ENCODE data around the gene DFFB.
"Not testable (repeated sequence)": the region's sequence is repeated elsewhere in the genome, so short reads cannot be mapped to it uniquely, and the experiment has no call there.

DFFB gene

DNA sequence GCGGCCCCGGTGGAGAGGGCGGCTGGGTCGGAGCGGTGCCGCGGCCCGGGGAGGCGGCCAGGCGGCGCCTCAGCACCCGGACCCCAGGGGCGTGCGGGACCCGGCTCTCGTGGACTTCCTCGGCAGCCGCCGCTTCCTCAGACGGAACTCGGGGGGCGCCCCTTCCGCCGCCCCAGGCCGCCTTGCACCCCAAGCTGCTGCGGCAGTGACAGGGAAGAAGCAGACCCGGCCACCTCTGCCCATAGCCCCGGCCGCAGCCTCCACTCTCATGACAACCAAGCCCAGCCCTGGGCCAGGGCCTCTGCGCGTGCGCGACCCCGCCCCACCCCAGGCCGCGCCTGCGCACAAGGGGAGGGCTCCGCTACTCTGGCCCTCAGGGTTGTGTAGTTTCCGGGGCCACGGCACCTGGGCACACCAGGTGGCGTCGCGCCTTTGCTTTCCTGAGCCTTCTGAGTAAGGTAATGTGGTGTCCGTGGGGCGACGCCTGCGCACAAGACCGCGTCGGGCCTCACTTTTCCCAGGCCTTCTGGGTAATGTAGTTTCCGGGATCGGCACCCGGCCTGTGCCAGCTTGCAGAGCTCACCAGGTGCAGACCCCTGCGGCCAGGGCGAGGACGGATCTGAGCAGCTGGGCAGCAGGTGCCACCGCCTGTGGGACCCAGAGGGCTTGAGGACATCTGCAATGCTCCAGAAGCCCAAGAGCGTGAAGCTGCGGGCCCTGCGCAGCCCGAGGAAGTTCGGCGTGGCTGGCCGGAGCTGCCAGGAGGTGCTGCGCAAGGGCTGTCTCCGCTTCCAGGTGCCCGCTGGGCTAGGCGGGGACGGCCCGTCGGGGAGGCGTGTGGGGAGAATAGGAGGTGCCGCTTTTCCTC is at the start of gene DFFB, which contains the start of gene CEP104:
Gene DFFB (plus strand): TSS at position 554 of the 868 bp plus-strand sequence. CDS start 128 bp downstream, at position 682.
Gene CEP104 (minus strand): TSS at position 289 of the 868 bp plus-strand sequence. CDS start 4,804 bp downstream, outside the sequence.
- Histone ChIP-seq H3K4me3 (ENCODE audit: low read length) (peak within 1 kb of the TSS; percentile 82), H3K9me3 (ENCODE audit: low read length) (no peaks in the 10 kb centered on the region)

GRCh38 chr1:3807769-3808168 is 49.5 kb upstream of the DFFB start:
- Histone ChIP-seq H2AFZ (ENCODE audit: low read depth, low read length) (no peak overlapping the region), H3K36me3 (ENCODE audit: insufficient read depth, low read length) (no peaks in the 10 kb centered on the region), H3K9me3 (ENCODE audit: low read length) (peaks cover 2% of the 10 kb centered on the region), H3K4me3 (ENCODE audit: low read length) (no peak overlapping the region), H3K4me1 (ENCODE audit: insufficient read depth, low read length) (no peaks in the 10 kb centered on the region), H3K27me3 (ENCODE audit: insufficient read depth, low read length) (no peaks in the 10 kb centered on the region)

More for the DNA sequence above, at the start of gene DFFB, which contains the start of gene CEP104:
- no peaks in the 10 kb centered on the region for H3K27me3 ChIP-seq (ENCODE audit: insufficient read depth, low read length)
- H3K4me1 ChIP-seq (ENCODE audit: insufficient read depth, low read length) = peaks cover 20% of the 10 kb centered on the region
- peak within 1 kb of the TSS; percentile 83 for H2AFZ ChIP-seq (ENCODE audit: low read depth, low read length)
- H3K36me3 ChIP-seq (ENCODE audit: insufficient read depth, low read length) = no peaks in the 10 kb centered on the region

- no peaks in the 10 kb centered on the region for H3K4me1 ChIP-seq (ENCODE audit: insufficient read depth, low read length)
- H2AFZ ChIP-seq (ENCODE audit: low read depth, low read length) = no peak overlapping the region
- H3K4me3 ChIP-seq (ENCODE audit: low read length) = no peak overlapping the region
- H3K27me3 ChIP-seq (ENCODE audit: insufficient read depth, low read length) = no peaks in the 10 kb centered on the region
- no peaks in the 10 kb centered on the region for H3K36me3 ChIP-seq (ENCODE audit: insufficient read depth, low read length)
- H3K9me3 ChIP-seq (ENCODE audit: low read length) = peaks cover 2% of the 10 kb centered on the region
Measured at GRCh38 chr1:3809680-3810079, 47.6 kb upstream of the DFFB start.

- not testable (repeated sequence) for H3K36me3 ChIP-seq (ENCODE audit: insufficient read depth, low read length); H3K4me1 ChIP-seq (ENCODE audit: insufficient read depth, low read length); H2AFZ ChIP-seq (ENCODE audit: low read depth, low read length); H3K4me3 ChIP-seq (ENCODE audit: low read length); H3K27me3 ChIP-seq (ENCODE audit: insufficient read depth, low read length); H3K9me3 ChIP-seq (ENCODE audit: low read length)
Measured at GRCh38 chr1:3810149-3810761, 47.0 kb upstream of the DFFB start.

DNA sequence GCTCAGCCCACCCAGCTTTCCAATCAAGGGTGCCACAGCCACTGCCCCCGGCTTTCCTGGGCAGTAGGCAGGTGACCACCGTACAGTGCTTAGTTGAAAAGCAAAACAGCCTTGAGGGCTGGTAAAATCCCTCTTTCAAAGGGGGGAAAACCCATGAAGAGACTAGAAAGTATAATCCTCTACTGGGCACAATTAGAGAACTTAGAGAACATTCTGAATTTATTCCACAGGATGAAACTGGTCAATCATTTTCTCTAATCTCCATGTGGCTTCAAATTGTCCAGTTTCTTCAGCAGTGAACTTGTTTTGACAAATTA is 45.7 kb upstream of the DFFB start:
- peaks cover 12% of the 10 kb centered on the region for H3K36me3 ChIP-seq (ENCODE audit: insufficient read depth, low read length)
- H3K9me3 ChIP-seq (ENCODE audit: low read length) = peaks cover 2% of the 10 kb centered on the region
- H2AFZ ChIP-seq (ENCODE audit: low read depth, low read length) = no peak overlapping the region
- H3K4me3 ChIP-seq (ENCODE audit: low read length) = no peak overlapping the region
- no peaks in the 10 kb centered on the region for H3K4me1 ChIP-seq (ENCODE audit: insufficient read depth, low read length)
- no peaks in the 10 kb centered on the region for H3K27me3 ChIP-seq (ENCODE audit: insufficient read depth, low read length)

- Histone ChIP-seq H3K4me3 (ENCODE audit: low read length) (no peak overlapping the region), H2AFZ (ENCODE audit: low read depth, low read length) (no peak overlapping the region)
Measured at GRCh38 chr1:3814065-3814464, 43.2 kb upstream of the DFFB start.

GRCh38 chr1:3814771-3815561 is 42.3 kb upstream of the DFFB start:
- Histone ChIP-seq H3K27me3 (ENCODE audit: insufficient read depth, low read length) (no peaks in the 10 kb centered on the region), H3K36me3 (ENCODE audit: insufficient read depth, low read length) (peaks cover 19% of the 10 kb centered on the region), H2AFZ (ENCODE audit: low read depth, low read length) (no peak overlapping the region), H3K4me3 (ENCODE audit: low read length) (no peak overlapping the region), H3K9me3 (ENCODE audit: low read length) (no peaks in the 10 kb centered on the region), H3K4me1 (ENCODE audit: insufficient read depth, low read length) (peaks cover 3% of the 10 kb centered on the region)

More at GRCh38 chr1:3814065-3814464, 43.2 kb upstream of the DFFB start:
- H3K9me3 ChIP-seq (ENCODE audit: low read length) = no peaks in the 10 kb centered on the region
- H3K36me3 ChIP-seq (ENCODE audit: insufficient read depth, low read length) = peaks cover 16% of the 10 kb centered on the region
- no peaks in the 10 kb centered on the region for H3K27me3 ChIP-seq (ENCODE audit: insufficient read depth, low read length)
- no peaks in the 10 kb centered on the region for H3K4me1 ChIP-seq (ENCODE audit: insufficient read depth, low read length)

DNA sequence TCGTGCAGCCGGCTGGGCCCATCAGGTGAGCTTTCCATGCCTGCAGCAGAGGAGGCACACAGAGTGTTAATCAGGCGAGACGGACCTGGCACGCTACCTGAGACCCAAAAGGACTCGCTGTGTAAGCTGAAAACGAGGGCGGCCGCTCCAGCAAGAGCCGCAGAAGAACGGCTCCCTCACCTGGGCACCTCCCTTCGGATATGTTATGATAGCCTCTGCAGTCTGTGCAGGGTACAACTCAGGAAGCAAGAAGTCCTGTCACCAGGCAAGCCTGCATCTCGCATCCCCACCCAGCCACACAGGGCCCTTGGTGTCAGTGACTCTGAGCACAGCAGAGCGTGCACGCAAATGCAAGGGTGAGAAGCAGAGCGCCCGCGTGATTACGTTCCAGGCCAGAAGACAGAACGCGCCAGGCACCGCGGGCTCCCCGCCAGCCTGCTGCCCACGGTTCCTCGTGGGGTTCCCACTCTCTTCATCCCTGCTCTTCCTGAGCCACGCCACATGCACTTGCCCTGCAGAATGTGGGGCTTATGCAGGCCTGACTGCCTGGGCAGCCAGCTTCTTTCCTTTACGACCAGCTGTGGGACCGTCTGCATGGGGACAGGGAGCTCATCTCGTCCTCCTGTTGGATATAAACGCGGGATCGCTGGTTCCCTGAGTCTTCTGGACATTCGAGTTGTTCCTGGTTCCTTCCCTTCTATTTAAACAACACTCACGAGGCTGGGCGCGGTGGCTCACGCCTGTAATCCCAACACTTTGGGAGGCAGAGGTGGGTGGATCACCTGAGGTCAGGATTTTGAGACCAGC is 40.7 kb upstream of the DFFB start:
- Histone ChIP-seq H3K4me1 (ENCODE audit: insufficient read depth, low read length) (peaks cover 3% of the 10 kb centered on the region), H3K36me3 (ENCODE audit: insufficient read depth, low read length) (peaks cover 22% of the 10 kb centered on the region), H3K9me3 (ENCODE audit: low read length) (no peaks in the 10 kb centered on the region), H3K4me3 (ENCODE audit: low read length) (no peak overlapping the region), H2AFZ (ENCODE audit: low read depth, low read length) (no peak overlapping the region), H3K27me3 (ENCODE audit: insufficient read depth, low read length) (no peaks in the 10 kb centered on the region)

GRCh38 chr1:3817138-3817740 is 40.0 kb upstream of the DFFB start:
- Histone ChIP-seq H3K4me3 (ENCODE audit: low read length) (no peak overlapping the region), H3K4me1 (ENCODE audit: insufficient read depth, low read length) (peaks cover 3% of the 10 kb centered on the region), H3K36me3 (ENCODE audit: insufficient read depth, low read length) (peaks cover 27% of the 10 kb centered on the region), H3K9me3 (ENCODE audit: low read length) (no peaks in the 10 kb centered on the region), H2AFZ (ENCODE audit: low read depth, low read length) (no peak overlapping the region), H3K27me3 (ENCODE audit: insufficient read depth, low read length) (no peaks in the 10 kb centered on the region)

GRCh38 chr1:3817821-3818597 is 39.3 kb upstream of the DFFB start:
- Histone ChIP-seq H2AFZ (ENCODE audit: low read depth, low read length) (no peak overlapping the region), H3K27me3 (ENCODE audit: insufficient read depth, low read length) (no peaks in the 10 kb centered on the region), H3K9me3 (ENCODE audit: low read length) (no peaks in the 10 kb centered on the region), H3K4me3 (ENCODE audit: low read length) (no peak overlapping the region), H3K4me1 (ENCODE audit: insufficient read depth, low read length) (peaks cover 3% of the 10 kb centered on the region), H3K36me3 (ENCODE audit: insufficient read depth, low read length) (peaks cover 34% of the 10 kb centered on the region)

- no peaks in the 10 kb centered on the region for H3K9me3 ChIP-seq (ENCODE audit: low read length)
- H3K4me3 ChIP-seq (ENCODE audit: low read length) = no peak overlapping the region
- H3K36me3 ChIP-seq (ENCODE audit: insufficient read depth, low read length) = peaks cover 43% of the 10 kb centered on the region
- peaks cover 3% of the 10 kb centered on the region for H3K4me1 ChIP-seq (ENCODE audit: insufficient read depth, low read length)
- H3K27me3 ChIP-seq (ENCODE audit: insufficient read depth, low read length) = no peaks in the 10 kb centered on the region
- no peak overlapping the region for H2AFZ ChIP-seq (ENCODE audit: low read depth, low read length)
Measured at GRCh38 chr1:3819771-3820200, 37.5 kb upstream of the DFFB start.

Data from neuron (in vitro differentiated cells).